ENCODE data around the gene MX1.

- TF ChIP-seq CTCF (IDR thresholded peaks at IDR 0.05): no peak
- TF ChIP-seq POLR2A (IDR thresholded peaks at IDR 0.05): no peak
Measured at GRCh38 chr21:41387824-41388223, 38.2 kb upstream of the MX1 start.
